IMR-90 (cell line): ENCODE results near the gene TRPM3. TPM values are rescaled to one million over a fixed set of nuclear protein-coding genes. Genes with fewer than 3 reads are reported as not detected.

Experiments used
- ATAC-seq: fragments of 200-7000 bp; cut with Tn5 transposase; 2 replicates; pipeline ENCODE4 v1.9.1; 2020; ENCODE audit warnings: low read depth, mild to moderate bottlenecking, moderate library complexity
- BruUV-seq: library from RNA; stranded (reverse); fragments of 400-500 nt; replicated peaks from 2 replicates; lab custom pipeline; 2021; lab: Mats Ljungman, UMichigan
- CTCF ChIA-PET: fragments of 300-600 bp; formaldehyde crosslinking; extraction: SDS; loops from one replicate; lab custom pipeline; 2021; ENCODE audit warnings: antibody characterized with exemption; lab: Yijun Ruan, JAX
- POLR2A ChIA-PET: fragments of 300-600 bp; sonication (Branson Sonifier 250); formaldehyde crosslinking; loops from one replicate; lab custom pipeline; 2022; ENCODE audit warnings: antibody characterized with exemption; ENCODE audit not compliant: unreplicated experiment; lab: Charles Lee
- DNase-seq: peaks from one replicate; pipeline ENCODE4 v3.0.0; 2013
- H2AFZ ChIP-seq: replicated peaks from 2 replicates; pipeline ENCODE3; 2013; ENCODE audit warnings: low read length, mild to moderate bottlenecking; ENCODE audit not compliant: poor library complexity
- H2AK5ac ChIP-seq: 2 replicates; pipeline ENCODE4 v1.6.1; 2013; ENCODE audit warnings: low read depth, low read length, inconsistent platforms
- H2AK9ac ChIP-seq: replicated peaks from 2 replicates; pipeline ENCODE3; 2013; ENCODE audit warnings: mild to moderate bottlenecking, low read depth, low read length, moderate library complexity; ENCODE audit not compliant: poor library complexity
- H2BK120ac ChIP-seq: 2 replicates; pipeline ENCODE4 v1.6.1; 2013; ENCODE audit warnings: low read depth, low read length, inconsistent platforms
- H2BK15ac ChIP-seq: 3 replicates; pipeline ENCODE4 v1.6.1; 2013; ENCODE audit warnings: low read depth, low read length, inconsistent platforms
- H2BK20ac ChIP-seq: 2 replicates; pipeline ENCODE4 v1.6.1; 2013; ENCODE audit warnings: low read depth, mild to moderate bottlenecking, inconsistent platforms, low read length, moderate library complexity
- H2BK5ac ChIP-seq: 2 replicates; pipeline ENCODE4 v1.6.1; 2013; ENCODE audit warnings: mild to moderate bottlenecking, low read depth, low read length, inconsistent platforms; ENCODE audit not compliant: poor library complexity, severe bottlenecking
- H3K14ac ChIP-seq: replicated peaks from 2 replicates; pipeline ENCODE4 v1.6.1; 2013; ENCODE audit warnings: low read depth, low read length, inconsistent platforms
- H3K18ac ChIP-seq: 2 replicates; pipeline ENCODE4 v1.6.1; 2013; ENCODE audit warnings: low read depth, low read length, control low read depth
- H3K23ac ChIP-seq: 2 replicates; pipeline ENCODE4 v1.6.1; 2013; ENCODE audit warnings: low read depth, low read length, inconsistent platforms
- H3K27ac ChIP-seq: 2 replicates; pipeline ENCODE4 v1.5.1; 2013; ENCODE audit warnings: mild to moderate bottlenecking, control low read depth, low read length; ENCODE audit not compliant: insufficient read depth
- H3K27me3 ChIP-seq: 2 replicates; pipeline ENCODE4 v1.6.1; 2013; ENCODE audit warnings: low read length; ENCODE audit not compliant: control insufficient read depth, insufficient read depth
- H3K36me3 ChIP-seq: 2 replicates; pipeline ENCODE4 v1.6.1; 2013; ENCODE audit warnings: low read length, mixed read lengths; ENCODE audit not compliant: control insufficient read depth, insufficient read depth
- H3K4ac ChIP-seq: 2 replicates; pipeline ENCODE4 v1.6.1; 2013; ENCODE audit warnings: low read depth, low read length, inconsistent platforms
- H3K4me1 ChIP-seq: 2 replicates; pipeline ENCODE4 v1.6.1; 2013; ENCODE audit warnings: low read length, mixed read lengths; ENCODE audit not compliant: control insufficient read depth, insufficient read depth
- H3K4me2 ChIP-seq: 2 replicates; pipeline ENCODE4 v1.6.1; 2013; ENCODE audit warnings: low read depth, mild to moderate bottlenecking, control low read depth, low read length, moderate library complexity
- H3K4me3 ChIP-seq: 2 replicates; pipeline ENCODE4 v1.5.1; 2013; ENCODE audit warnings: low read depth, mild to moderate bottlenecking, control low read depth, low read length, moderate library complexity; ENCODE audit not compliant: insufficient read depth
- H3K56ac ChIP-seq: 2 replicates; pipeline ENCODE4 v1.6.1; 2013; ENCODE audit warnings: low read length, inconsistent platforms; ENCODE audit not compliant: insufficient read depth; ENCODE audit errors: extremely low read depth
- H3K79me1 ChIP-seq, 2 experiments: 2 replicates each; pipeline ENCODE4 v1.6.1; 2013; ENCODE audit warnings: low read length in 2 of 2, inconsistent platforms in 1 of 2, low read depth in 1 of 2
- H3K9ac ChIP-seq: 2 replicates; pipeline ENCODE4 v1.6.1; 2013; ENCODE audit warnings: low read depth, low read length, control low read depth
- H3K9me1 ChIP-seq: 2 replicates; pipeline ENCODE4 v1.6.1; 2013; ENCODE audit warnings: low read length, inconsistent platforms; ENCODE audit not compliant: insufficient read depth
- H3K9me3 ChIP-seq: 2 replicates; pipeline ENCODE4 v1.6.1; 2013; ENCODE audit warnings: low read length; ENCODE audit not compliant: control insufficient read depth, insufficient read depth
- H4K20me1 ChIP-seq: 2 replicates; pipeline ENCODE4 v1.6.1; 2013; ENCODE audit warnings: low read length, inconsistent platforms; ENCODE audit not compliant: insufficient read depth
- H4K5ac ChIP-seq: 2 replicates; pipeline ENCODE4 v1.6.1; 2013; ENCODE audit warnings: mild to moderate bottlenecking, low read depth, low read length, control low read depth
- H4K8ac ChIP-seq, 2 experiments: 2 replicates each; pipeline ENCODE4 v1.6.1; 2013; ENCODE audit warnings: low read depth in 2 of 2, low read length in 2 of 2, control low read depth in 1 of 2, inconsistent platforms in 1 of 2
- H4K91ac ChIP-seq: 2 replicates; pipeline ENCODE4 v1.6.1; 2013; ENCODE audit warnings: low read depth, low read length, inconsistent platforms; ENCODE audit not compliant: insufficient read depth
- BHLHE40 ChIP-seq: fragments of 150-350 bp; IDR thresholded peaks from 2 replicates; pipeline ENCODE4 v1.6.1; 2016; ENCODE audit warnings: mild to moderate bottlenecking, low read depth, low read length
- CEBPB ChIP-seq: IDR thresholded peaks from 2 replicates; pipeline ENCODE4 v1.6.1; 2012; ENCODE audit warnings: low read depth, low read length, improper control_type of control experiment
- CHD1 ChIP-seq: IDR thresholded peaks from 2 replicates; pipeline ENCODE4 v1.6.1; 2012; ENCODE audit warnings: low read depth, low read length, improper control_type of control experiment
- CTCF ChIP-seq: conservative IDR thresholded peaks from 2 replicates; pipeline ENCODE4 v1.5.1; 2012; ENCODE audit warnings: mild to moderate bottlenecking, low read depth, low read length, improper control_type of control experiment
- ELK1 ChIP-seq: fragments of 150-350 bp; IDR thresholded peaks from 2 replicates; pipeline ENCODE4 v1.6.1; 2016; ENCODE audit warnings: low read depth, mild to moderate bottlenecking, low read length, moderate library complexity, borderline replicate concordance
- FOS ChIP-seq: fragments of 150-350 bp; IDR thresholded peaks from 2 replicates; pipeline ENCODE4 v1.6.1; 2016; ENCODE audit warnings: low read depth, low read length
- MAFK ChIP-seq: IDR thresholded peaks from 2 replicates; pipeline ENCODE4 v1.6.1; 2012; ENCODE audit warnings: low read depth, low read length, improper control_type of control experiment
- MAZ ChIP-seq: IDR thresholded peaks from 2 replicates; pipeline ENCODE4 v1.6.1; 2012; ENCODE audit warnings: low read depth, mild to moderate bottlenecking, low read length, improper control_type of control experiment, moderate library complexity, borderline replicate concordance
- MXI1 ChIP-seq: IDR thresholded peaks from 2 replicates; pipeline ENCODE4 v1.6.1; 2012; ENCODE audit warnings: low read depth, mild to moderate bottlenecking, low read length, moderate library complexity, borderline replicate concordance
- NFE2L2 ChIP-seq: fragments of 150-350 bp; IDR thresholded peaks from 2 replicates; pipeline ENCODE4 v1.6.1; 2016; ENCODE audit warnings: low read depth, mild to moderate bottlenecking, low read length
- POLR2A ChIP-seq: IDR thresholded peaks from 2 replicates; pipeline ENCODE4 v1.6.1; 2012; ENCODE audit warnings: mild to moderate bottlenecking, low read depth, low read length
- RAD21 ChIP-seq: IDR thresholded peaks from 2 replicates; pipeline ENCODE4 v1.6.1; 2012; ENCODE audit warnings: low read length, improper control_type of control experiment
- RCOR1 ChIP-seq: IDR thresholded peaks from 2 replicates; pipeline ENCODE4 v1.6.1; 2012; ENCODE audit warnings: mild to moderate bottlenecking, low read length, improper control_type of control experiment; ENCODE audit not compliant: insufficient replicate concordance
- RFX5 ChIP-seq: IDR thresholded peaks from 2 replicates; pipeline ENCODE4 v1.8.0; 2012; ENCODE audit warnings: low read depth, mild to moderate bottlenecking, low read length, moderate library complexity
- SMC3 ChIP-seq: fragments of 150-350 bp; IDR thresholded peaks from 2 replicates; pipeline ENCODE4 v1.6.1; 2016; ENCODE audit warnings: low read depth, mild to moderate bottlenecking, antibody characterized with exemption, low read length, moderate library complexity
- USF2 ChIP-seq: fragments of 150-350 bp; IDR thresholded peaks from 2 replicates; pipeline ENCODE4 v1.6.1; 2017; ENCODE audit warnings: mild to moderate bottlenecking, antibody characterized with exemption, low read length, low read depth
- WGBS, 2 experiments: methylation state at CpG; one replicate each; pipeline versions ENCODE4 v1.1.5 to v1.1.7; 2013; ENCODE audit warnings: missing lambda C conversion rate in 2 of 2; ENCODE audit not compliant: insufficient read length in 1 of 2; ENCODE audit errors: extremely low coverage in 2 of 2; 5-methylcytosine and 5-hydroxymethylcytosine counted together
- dilution Hi-C: fragments of 300-500 bp; cut with HindIII; formaldehyde crosslinking; loops from one replicate; pipeline ENCODE4 v1.14.3; 2018; ENCODE audit warnings: low sequenced_read_pairs; ENCODE audit not compliant: unreplicated experiment
- in situ Hi-C: fragments of 300-500 bp; cut with MboI; formaldehyde crosslinking; loops from 3 replicates; pipeline ENCODE4 v1.14.3; 2019; ENCODE audit warnings: low sequenced_read_pairs, inconsistent platforms, mixed read lengths
- intact Hi-C: fragments of 100-400 bp; cut with micrococcal nuclease; formaldehyde crosslinking; loops from 2 replicates; pipeline ENCODE4 v1.10.0; 2022
- polyA plus RNA-seq, 3 experiments: library from polyadenylated mRNA; depleted of rRNA; stranded (reverse); fragments of >200 nt; gene quantifications; 2 replicates each; pipeline ENCODE4 v1.2.3, GENCODE V29; 2012; ENCODE audit warnings: low replicate concordance in 1 of 3
- total RNA-seq: library from RNA; depleted of rRNA; stranded (reverse); fragments of >200 nt; gene quantifications from 2 replicates; pipeline ENCODE4 v1.2.3, GENCODE V29; 2012

TRPM3 gene
- total and polyA plus RNA-seq, 2 of the 4 experiments (the other 2 are of a cell fraction) = not detected

- Histone ChIP-seq H3K79me1 (no peaks in the 10 kb centered on the region), H3K36me3 (no peaks in the 10 kb centered on the region), H2BK15ac (no peak overlapping the region), H2AFZ (no peak overlapping the region), H3K9me1 (no peaks in the 10 kb centered on the region), H4K91ac (no peak overlapping the region), H2BK120ac (no peak overlapping the region), H2BK5ac (no peak overlapping the region), H3K9me3 (peaks cover 9% of the 10 kb centered on the region; the same call in 1 of the 2 replicates), H4K8ac (no peak overlapping the region), H3K4ac (no peak overlapping the region), H3K18ac (no peak overlapping the region), H3K14ac (no peak overlapping the region), H3K9ac (no peak overlapping the region), H4K5ac (no peak overlapping the region), H2BK20ac (no peak overlapping the region), H2AK9ac (no peak overlapping the region), H3K4me2 (no peak overlapping the region), H3K23ac (no peak overlapping the region), H3K4me3 (no peak overlapping the region), H3K27ac (no peak overlapping the region), H3K56ac (no peak overlapping the region), H3K27me3 (no peaks in the 10 kb centered on the region), H4K20me1 (no peaks in the 10 kb centered on the region), H2AK5ac (no peak overlapping the region), H3K4me1 (no peaks in the 10 kb centered on the region)
- no TSS peak for BruUV-seq
- no CpG with 5 or more reads among the region's 1 CpG for WGBS, 2 experiments
- in situ Hi-C loops = no loop called here
- no peak for DNase-seq
- intact Hi-C loops = no loop called here
- ATAC-seq = no peak
- ChIA-PET CTCF (no interaction called here), POLR2A (no interaction called here)
- TF ChIP-seq ELK1 (no peak), MXI1 (no peak), RAD21 (no peak), MAZ (no peak), POLR2A (no peak), CEBPB (no peak), MAFK (no peak; the same call in 1 of the 2 replicates), CHD1 (no peak), NFE2L2 (no peak), SMC3 (no peak), USF2 (no peak), CTCF (no peak), RFX5 (no peak), FOS (no peak), RCOR1 (no peak), BHLHE40 (no peak)
- dilution Hi-C loops = no loop called here
Observed at GRCh38 chr9:70981312-70981711, 140.1 kb downstream of the TRPM3 start.
